MCF 10A (cell line): ENCODE data around the gene ARHGEF33. TPM values are rescaled to one million over a fixed set of nuclear protein-coding genes. Genes with fewer than 3 reads are reported as not detected.

Source experiments
- BruUV-seq: library from RNA; stranded (reverse); fragments of 400-500 nt; replicated peaks from 2 replicates; lab custom pipeline; 2021; lab: Mats Ljungman, UMichigan
- CTCF ChIA-PET: fragments of 300-600 bp; sonication (Branson Sonifier 250); formaldehyde crosslinking; extraction: SDS; loops from one replicate; lab custom pipeline; 2021; ENCODE audit warnings: antibody characterized with exemption, inconsistent platforms; lab: Yijun Ruan, JAX
- POLR2A ChIA-PET: fragments of 300-600, 350-650 bp; sonication (Branson Sonifier 250); formaldehyde crosslinking; extraction: SDS; loops from one replicate; lab custom pipeline; 2020; ENCODE audit warnings: antibody characterized with exemption, inconsistent platforms; lab: Yijun Ruan, JAX
- DNase-seq: peaks from one replicate; pipeline ENCODE4 v3.0.0-alpha.2; 2018; ENCODE audit not compliant: unreplicated experiment
- H3K27ac Mint-ChIP-seq: one replicate; pipeline ENCODE4 v1.8.0; 2022; ENCODE audit warnings: mild to moderate bottlenecking, low read depth, mixed read lengths; ENCODE audit not compliant: unreplicated experiment
- H3K27me3 Mint-ChIP-seq: one replicate; pipeline ENCODE4 v1.8.0; 2022; ENCODE audit warnings: mixed read lengths; ENCODE audit not compliant: insufficient read depth, unreplicated experiment
- H3K36me3 Mint-ChIP-seq: one replicate; pipeline ENCODE4 v1.8.0; 2022; ENCODE audit warnings: mild to moderate bottlenecking, moderate library complexity, mixed read lengths; ENCODE audit not compliant: insufficient read depth, unreplicated experiment
- H3K4me1 Mint-ChIP-seq: one replicate; pipeline ENCODE4 v1.8.0; 2022; ENCODE audit warnings: mixed read lengths; ENCODE audit not compliant: insufficient read depth, unreplicated experiment
- H3K4me3 Mint-ChIP-seq: one replicate; pipeline ENCODE4 v1.8.0; 2022; ENCODE audit warnings: mild to moderate bottlenecking, moderate library complexity, mixed read lengths; ENCODE audit not compliant: unreplicated experiment
- H3K9me3 Mint-ChIP-seq: one replicate; pipeline ENCODE4 v1.8.0; 2022; ENCODE audit warnings: mixed read lengths; ENCODE audit not compliant: unreplicated experiment
- CTCF ChIP-seq: fragments of 200-600 bp; IDR thresholded peaks from one replicate; pipeline ENCODE4 v1.8.0; 2022; ENCODE audit warnings: antibody characterized with exemption, mild to moderate bottlenecking; ENCODE audit not compliant: unreplicated experiment
- intact Hi-C: fragments of 100-400 bp; cut with micrococcal nuclease; formaldehyde crosslinking; loops from 2 replicates; pipeline ENCODE4 v1.14.1; 2022
- total RNA-seq: library from RNA; stranded (reverse); gene quantifications from 2 replicates; pipeline ENCODE4 v1.2.3, GENCODE V29; 2022

Gene ARHGEF33
- total RNA-seq, 1 experiment from 2014 or later, result 0.07 TPM

- H3K36me3 Mint-ChIP-seq, result no peaks in the 10 kb centered on the region
- H3K4me3 Mint-ChIP-seq, result no peak overlapping the region
- no peak for TF ChIP-seq CTCF
- no peaks in the 10 kb centered on the region for H3K9me3 Mint-ChIP-seq
- intact Hi-C loops, result no loop called here
- ChIA-PET CTCF (interaction anchor here (0.5 to 2.4 kb wide), 3 partner anchors 25 to 649 kb away, joined by 3 to 8 read pairs (median 3); no protein-coding TSS in a partner anchor), POLR2A (interaction anchor here (0.6 kb wide), 1 partner anchor 46 kb away, joined by 5 read pairs; the partner anchor contains the start of genes DHX57 and MORN2)
- no peaks in the 10 kb centered on the region for H3K4me1 Mint-ChIP-seq
- no TSS peak for BruUV-seq
- H3K27ac Mint-ChIP-seq, result no peak overlapping the region
- H3K27me3 Mint-ChIP-seq, result no peaks in the 10 kb centered on the region
- no peak for DNase-seq
These were observed 32.7 kb downstream of the ARHGEF33 start for GRCh38 chr2:38922389-38922788.

DNA sequence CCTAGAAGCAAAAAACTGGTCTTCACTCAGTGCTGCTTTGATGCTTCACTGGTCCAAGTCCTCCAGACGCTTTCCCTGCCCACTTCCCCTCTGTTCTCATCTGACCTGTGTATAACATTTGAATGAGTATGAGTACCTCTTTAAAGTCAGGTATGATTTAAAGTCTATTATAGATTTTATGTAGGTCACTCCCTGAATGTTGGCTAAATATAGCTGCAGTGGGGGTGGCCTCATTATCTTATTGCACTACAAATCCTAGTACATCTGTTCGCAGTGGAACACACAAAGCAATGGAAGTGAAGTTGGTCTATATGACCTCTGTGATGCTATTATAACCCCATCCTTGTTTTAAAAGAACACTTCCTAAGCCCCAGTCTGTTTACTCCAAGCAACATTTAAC is 33.2 kb downstream of the ARHGEF33 start:
- CTCF ChIA-PET, result interaction anchor here (0.5 kb wide), 1 partner anchor 648 kb away, joined by 3 read pairs; no protein-coding TSS in a partner anchor
- no TSS peak for BruUV-seq
- no peak overlapping the region for H3K27ac Mint-ChIP-seq
- H3K4me1 Mint-ChIP-seq, result no peaks in the 10 kb centered on the region
- H3K27me3 Mint-ChIP-seq, result no peaks in the 10 kb centered on the region
- no peak for TF ChIP-seq CTCF
- POLR2A ChIA-PET, result interaction anchor here (0.6 kb wide), 1 partner anchor 47 kb away, joined by 5 read pairs; the partner anchor contains the start of genes DHX57 and MORN2
- no peaks in the 10 kb centered on the region for H3K9me3 Mint-ChIP-seq
- DNase-seq, result no peak
- H3K4me3 Mint-ChIP-seq, result no peak overlapping the region
- no peaks in the 10 kb centered on the region for H3K36me3 Mint-ChIP-seq
- intact Hi-C loops, result no loop called here

- no TSS peak for BruUV-seq
- CTCF ChIA-PET, result interaction anchor here (0.6 to 2.4 kb wide), 4 partner anchors 19 to 262 kb away, joined by 3 to 7 read pairs (median 3); no protein-coding TSS in a partner anchor
- no peak for TF ChIP-seq CTCF
- DNase-seq, result no peak
- Mint-ChIP-seq H3K9me3 (no peaks in the 10 kb centered on the region), H3K36me3 (no peaks in the 10 kb centered on the region), H3K27me3 (no peaks in the 10 kb centered on the region), H3K27ac (no peak overlapping the region), H3K4me3 (no peak overlapping the region), H3K4me1 (no peaks in the 10 kb centered on the region)
- POLR2A ChIA-PET, result no interaction called here
- intact Hi-C loops, result no loop called here
These were observed 36.3 kb downstream of the ARHGEF33 start for GRCh38 chr2:38925982-38926381.

- no peak overlapping the region for H3K4me3 Mint-ChIP-seq
- H3K9me3 Mint-ChIP-seq, result no peaks in the 10 kb centered on the region
- no peak for TF ChIP-seq CTCF
- H3K36me3 Mint-ChIP-seq, result no peaks in the 10 kb centered on the region
- BruUV-seq, result no TSS peak
- H3K4me1 Mint-ChIP-seq, result peaks cover 9% of the 10 kb centered on the region
- intact Hi-C loops, result no loop called here
- ChIA-PET CTCF (interaction anchor here (0.7 kb wide), 1 partner anchor 846 kb away, joined by 3 read pairs; no protein-coding TSS in a partner anchor), POLR2A (no interaction called here)
- DNase-seq, result no peak
- H3K27ac Mint-ChIP-seq, result no peak overlapping the region
- no peaks in the 10 kb centered on the region for H3K27me3 Mint-ChIP-seq
These were observed 40.9 kb downstream of the ARHGEF33 start for GRCh38 chr2:38930600-38930999.
